Astrocyte of the cerebellum (primary cell): ENCODE data around the gene AGBL1.

Source experiments
- DNase-seq: peaks from one replicate; pipeline ENCODE4 v3.0.0-alpha.2; 2011; ENCODE audit warnings: low read depth
- H3K4me3 ChIP-seq: 2 replicates; pipeline ENCODE4 v1.5.1; 2011; ENCODE audit warnings: mild to moderate bottlenecking, low read depth, low read length, moderate library complexity
- CTCF ChIP-seq: IDR thresholded peaks from 2 replicates; pipeline ENCODE4 v1.5.1; 2012; ENCODE audit warnings: low read length, low read depth, moderate library complexity, mild to moderate bottlenecking; ENCODE audit errors: missing control alignments
- in situ Hi-C: cut with HindIII; loops from 2 replicates; pipeline ENCODE4 v1.10.0; 2017; ENCODE audit warnings: low sequenced_read_pairs

The AGBL1 gene

GRCh38 chr15:86157606-86158293 lies 78.1 kb downstream of the AGBL1 start:
- no peak for DNase-seq
- TF ChIP-seq CTCF = no peak

DNA sequence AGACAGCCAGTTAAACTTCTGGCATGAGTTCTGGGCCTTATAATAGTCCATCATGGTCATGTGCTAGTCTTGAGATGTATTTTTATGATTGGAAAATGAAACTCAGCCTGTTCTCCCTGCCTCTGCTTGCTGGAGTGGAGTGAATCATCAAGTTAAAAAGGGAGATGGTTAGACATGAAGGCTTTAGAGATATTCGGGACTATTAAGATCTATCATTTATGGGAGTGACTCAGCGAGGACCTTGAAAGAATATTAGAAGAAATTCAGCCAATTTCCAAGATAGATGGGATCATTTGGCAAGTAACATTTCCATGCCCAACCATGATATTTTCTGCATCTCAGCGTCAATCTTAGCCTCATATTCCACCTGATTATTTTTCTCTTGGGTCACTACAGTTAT lies 79.8 kb downstream of the AGBL1 start:
- H3K4me3 ChIP-seq = no peak overlapping the region
- no peak for TF ChIP-seq CTCF
- DNase-seq = no peak
- in situ Hi-C loops = no loop called here

More at GRCh38 chr15:86157606-86158293, 78.1 kb downstream of the AGBL1 start:
- H3K4me3 ChIP-seq = no peak overlapping the region
- in situ Hi-C loops = no loop called here

DNA sequence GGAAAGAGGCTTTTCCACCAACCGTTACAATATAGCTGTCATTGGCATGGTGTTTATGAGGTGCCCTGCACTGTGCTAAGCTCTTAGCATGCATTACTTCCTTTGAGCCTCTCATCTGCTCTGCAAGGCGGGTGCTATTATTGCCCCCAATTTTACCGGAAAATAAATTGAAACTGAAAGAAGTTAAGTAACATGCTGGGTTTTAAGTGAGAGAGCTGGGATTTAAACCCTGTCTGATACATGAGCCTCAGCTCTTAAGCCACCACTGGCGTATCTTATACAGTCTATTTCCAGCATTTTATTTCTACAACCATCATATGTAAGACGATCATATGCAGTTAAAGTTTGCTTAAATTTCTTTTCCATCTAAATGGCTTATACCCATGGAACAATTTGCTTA lies 81.6 kb downstream of the AGBL1 start:
- in situ Hi-C loops = no loop called here
- no peak for DNase-seq
- no peak for TF ChIP-seq CTCF
- H3K4me3 ChIP-seq = no peak overlapping the region

GRCh38 chr15:86162172-86162591 lies 82.5 kb downstream of the AGBL1 start:
- in situ Hi-C loops = no loop called here
- DNase-seq = no peak
- no peak overlapping the region for H3K4me3 ChIP-seq
- TF ChIP-seq CTCF = no peak

- H3K4me3 ChIP-seq = no peak overlapping the region
- in situ Hi-C loops = no loop called here
- DNase-seq = no peak
- no peak for TF ChIP-seq CTCF
Observed at GRCh38 chr15:86162641-86163040, 83.0 kb downstream of the AGBL1 start.

- DNase-seq = no peak
- in situ Hi-C loops = no loop called here
Observed at GRCh38 chr15:86163816-86164215, 84.1 kb downstream of the AGBL1 start.

More at GRCh38 chr15:86163816-86164215, 84.1 kb downstream of the AGBL1 start:
- H3K4me3 ChIP-seq = no peak overlapping the region
- TF ChIP-seq CTCF = no peak
